ENCODE data around the gene ANO9. TPM values are rescaled to one million over a fixed set of nuclear protein-coding genes. Genes with fewer than 3 reads are reported as not detected.
A peak's percentile ranks its signal among the peaks of the same experiment; 100 is the strongest.

ANO9 gene
- total and polyA plus RNA-seq, 11 donors, result 0.07 to 3.1 (median 0.21) TPM; not detected in 6

DNA sequence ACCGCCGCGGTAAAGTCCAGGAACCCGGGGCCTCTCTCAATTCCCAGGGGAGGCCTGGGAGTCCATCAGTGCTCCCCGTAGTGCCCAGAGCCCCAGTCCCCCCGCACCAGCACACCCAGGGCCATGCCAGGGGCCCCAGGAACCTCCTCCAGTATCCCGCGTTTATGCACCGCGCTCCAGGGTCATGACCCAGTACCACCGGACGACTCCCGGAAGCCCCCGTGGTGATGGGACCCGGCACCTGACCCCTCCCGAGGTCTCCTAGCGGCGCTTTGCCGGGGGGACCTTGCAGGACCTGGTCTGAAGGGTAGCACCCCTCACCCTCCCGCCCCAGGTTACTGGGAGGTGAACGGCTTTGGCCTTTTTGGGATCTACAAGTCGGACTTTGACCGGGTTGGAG is 61.3 kb downstream of the ANO9 start:
- H3K27me3 ChIP-seq, result peaks cover 0 to 34% (median 7%) of the 10 kb centered on the region in 9 donors
- no peaks in the 10 kb centered on the region for H3K4me1 ChIP-seq
- no peak overlapping the region for H3K4me3 ChIP-seq
- no peaks in the 10 kb centered on the region for H3K9me3 ChIP-seq
- no peak for TF ChIP-seq POLR2A (IDR thresholded peaks at IDR 0.05)
- TF ChIP-seq, protein P1, sequence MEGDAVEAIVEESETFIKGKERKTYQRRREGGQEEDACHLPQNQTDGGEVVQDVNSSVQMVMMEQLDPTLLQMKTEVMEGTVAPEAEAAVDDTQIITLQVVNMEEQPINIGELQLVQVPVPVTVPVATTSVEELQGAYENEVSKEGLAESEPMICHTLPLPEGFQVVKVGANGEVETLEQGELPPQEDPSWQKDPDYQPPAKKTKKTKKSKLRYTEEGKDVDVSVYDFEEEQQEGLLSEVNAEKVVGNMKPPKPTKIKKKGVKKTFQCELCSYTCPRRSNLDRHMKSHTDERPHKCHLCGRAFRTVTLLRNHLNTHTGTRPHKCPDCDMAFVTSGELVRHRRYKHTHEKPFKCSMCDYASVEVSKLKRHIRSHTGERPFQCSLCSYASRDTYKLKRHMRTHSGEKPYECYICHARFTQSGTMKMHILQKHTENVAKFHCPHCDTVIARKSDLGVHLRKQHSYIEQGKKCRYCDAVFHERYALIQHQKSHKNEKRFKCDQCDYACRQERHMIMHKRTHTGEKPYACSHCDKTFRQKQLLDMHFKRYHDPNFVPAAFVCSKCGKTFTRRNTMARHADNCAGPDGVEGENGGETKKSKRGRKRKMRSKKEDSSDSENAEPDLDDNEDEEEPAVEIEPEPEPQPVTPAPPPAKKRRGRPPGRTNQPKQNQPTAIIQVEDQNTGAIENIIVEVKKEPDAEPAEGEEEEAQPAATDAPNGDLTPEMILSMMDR (IDR thresholded peaks at IDR 0.05), result no peak
- intact Hi-C loops (cut with DNase I), result no loop called here
- DNase-seq (peak in 1 of 5 donors; percentile 40), ATAC-seq (no peak)
- H3K36me3 ChIP-seq, result no peaks in the 10 kb centered on the region
- WGBS, 4 donors, result 93 to 96% (median 94%) methylated on average over 9 to 23 of the region's 23 CpGs
- H3K27ac ChIP-seq, result no peak overlapping the region

DNA sequence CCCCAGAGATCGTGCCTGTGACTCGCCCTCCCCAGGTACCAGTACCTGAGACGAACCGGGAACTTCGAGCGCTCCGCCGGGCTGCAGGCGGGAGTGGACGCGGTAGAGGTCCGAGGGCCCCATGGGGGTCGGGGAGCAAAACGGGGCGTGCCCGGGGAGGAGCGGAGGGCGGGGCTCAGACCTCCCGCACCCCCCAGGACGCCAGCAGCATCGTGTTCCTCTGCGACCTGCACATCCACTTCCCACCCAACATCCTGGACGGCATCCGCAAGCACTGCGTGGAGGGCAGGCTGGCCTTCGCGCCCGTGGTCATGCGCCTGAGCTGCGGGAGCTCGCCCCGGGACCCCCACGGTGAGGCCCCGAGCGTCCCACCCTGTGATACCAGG is 61.7 kb downstream of the ANO9 start:
- no peaks in the 10 kb centered on the region for H3K36me3 ChIP-seq
- no peak overlapping the region for H3K27ac ChIP-seq
- TF ChIP-seq, protein P1 (IDR thresholded peaks at IDR 0.05), result no peak
- TF ChIP-seq POLR2A (IDR thresholded peaks at IDR 0.05), result no peak
- no peak overlapping the region for H3K4me3 ChIP-seq
- DNase-seq (peak in 1 of 5 donors; percentile 33), ATAC-seq (no peak)
- no peaks in the 10 kb centered on the region for H3K4me1 ChIP-seq
- 91 to 93% (median 91%) methylated on average over 26 to 35 of the region's 35 CpGs for WGBS, 4 donors
- peaks cover 0 to 34% (median 7%) of the 10 kb centered on the region in 9 donors for H3K27me3 ChIP-seq
- no peaks in the 10 kb centered on the region for H3K9me3 ChIP-seq
- intact Hi-C loops (cut with DNase I), result no loop called here

DNA sequence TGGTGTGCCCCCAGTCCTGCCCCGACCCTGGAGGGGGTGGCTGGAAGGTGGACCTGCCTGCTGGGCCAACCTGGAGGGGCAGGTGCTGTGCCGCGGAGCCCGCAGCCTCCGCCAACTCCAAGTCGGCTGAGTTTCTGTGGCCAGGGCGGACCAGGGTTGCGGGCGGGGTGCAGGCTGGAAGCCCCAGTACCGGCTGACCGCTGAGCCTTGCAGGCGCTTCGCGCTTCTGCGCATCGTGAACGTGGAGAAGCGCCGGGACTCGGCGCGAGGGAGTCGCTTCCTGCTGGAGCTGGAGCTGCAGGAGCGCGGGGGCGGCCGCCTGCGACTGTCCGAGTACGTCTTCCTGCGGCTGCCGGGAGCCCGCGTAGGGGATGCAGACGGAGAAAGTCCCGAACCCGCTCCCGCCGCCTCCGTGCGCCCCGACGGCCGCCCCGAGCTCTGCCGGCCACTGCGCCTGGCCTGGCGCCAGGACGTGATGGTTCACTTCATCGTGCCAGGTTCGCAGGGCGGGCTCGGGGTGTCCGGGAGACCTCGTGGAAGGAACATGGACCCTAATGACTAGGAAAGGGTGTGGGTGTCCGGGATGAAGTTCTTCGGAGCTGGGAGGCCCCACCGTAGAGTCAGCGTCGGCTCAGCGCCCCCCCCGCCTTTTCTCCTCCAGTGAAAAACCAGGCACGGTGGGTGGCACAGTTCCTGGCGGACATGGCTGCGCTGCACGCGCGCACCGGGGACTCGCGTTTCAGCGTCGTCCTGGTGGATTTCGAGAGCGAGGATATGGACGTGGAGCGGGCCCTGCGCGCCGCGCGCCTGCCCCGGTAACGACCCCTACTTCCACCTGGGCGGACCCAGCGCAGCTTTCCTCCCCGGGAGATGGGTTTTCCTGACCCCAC is 62.4 kb downstream of the ANO9 start:
- no peak for ATAC-seq
- peaks cover 0 to 34% (median 7%) of the 10 kb centered on the region in 9 donors for H3K27me3 ChIP-seq

More for the DNA sequence above, 62.4 kb downstream of the ANO9 start:
- no peak overlapping the region for H3K4me3 ChIP-seq
- TF ChIP-seq, protein P1 (IDR thresholded peaks at IDR 0.05), result no peak
- no peak for TF ChIP-seq POLR2A (IDR thresholded peaks at IDR 0.05)
- no peak overlapping the region for H3K27ac ChIP-seq
- intact Hi-C loops (cut with DNase I), result loop anchor here in 2 of 10 donors (10.0 kb wide), 2 partner anchors 105 to 125 kb away; partner anchors contain the start of gene NLRP6 (in 1 of the 2)
- H3K36me3 ChIP-seq, result no peaks in the 10 kb centered on the region
- peak in 1 of 5 donors; percentile 46 for DNase-seq
- H3K4me1 ChIP-seq, result no peaks in the 10 kb centered on the region
- no peaks in the 10 kb centered on the region for H3K9me3 ChIP-seq
- WGBS, 4 donors, result 76 to 88% (median 83%) methylated on average over 42 to 87 of the region's 87 CpGs

All from heart left ventricle (tissue), 16 donors.